B cell (primary cell): ENCODE results near the gene GTPBP6. TPM values are rescaled to one million over a fixed set of nuclear protein-coding genes. Genes with fewer than 3 reads are reported as not detected.

ENCODE experiments used
- ATAC-seq: fragments of 200-7000 bp; cut with Tn5 transposase; one replicate; pipeline ENCODE4 v1.10.0; 2021; ENCODE audit warnings: low read depth, mild to moderate bottlenecking, moderate number of reproducible peaks, moderate library complexity
- CTCF ChIA-PET: fragments of 350-600 bp; sonication (Branson Sonifier 250); formaldehyde crosslinking; loops from one replicate; lab custom pipeline; 2021; ENCODE audit warnings: antibody characterized with exemption, inconsistent platforms; lab: Charles Lee
- POLR2A ChIA-PET: fragments of 350-600 bp; sonication (Branson Sonifier 250); formaldehyde crosslinking; loops from one replicate; lab custom pipeline; 2021; ENCODE audit warnings: antibody characterized with exemption; lab: Charles Lee
- DNase-seq: peaks from one replicate; pipeline ENCODE4 v3.0.0; 2013
- H2AFZ ChIP-seq: 2 replicates; pipeline ENCODE4 v1.6.1; 2012; ENCODE audit warnings: mild to moderate bottlenecking, low read depth, low read length; ENCODE audit not compliant: insufficient read depth, poor library complexity, severe bottlenecking
- H3K27ac ChIP-seq, 2 donors: 1 replicate in 1 of 2; 2 replicates in 1 of 2; pipeline ENCODE4 v1.5.1; 2012 to 2013; ENCODE audit warnings: low read length in 2 of 2, mild to moderate bottlenecking in 2 of 2, moderate library complexity in 1 of 2
- H3K27me3 ChIP-seq, 4 experiments: fragments of 200-600 bp in 1 of 4; sonication (generic) in 1 of 4; replicated peaks in 1 of 4; 1 replicate in 2 of 4; 2 replicates in 2 of 4; pipeline versions ENCODE4 v1.6.1 to v1.7.0; 2013 to 2016; ENCODE audit warnings: low read length in 3 of 4, mild to moderate bottlenecking in 2 of 4, mixed read lengths in 1 of 4, moderate library complexity in 1 of 4; ENCODE audit not compliant: insufficient read depth in 4 of 4, control insufficient read depth in 3 of 4; ENCODE audit errors: control extremely low read depth in 1 of 4
- H3K36me3 ChIP-seq, 2 experiments: replicated peaks in 1 of 2; 1 replicate in 1 of 2; 2 replicates in 1 of 2; pipeline versions ENCODE4 v1.6.1 to v1.7.1; 2013; ENCODE audit warnings: low read length in 1 of 2; ENCODE audit not compliant: insufficient read depth in 2 of 2, control insufficient read depth in 1 of 2; ENCODE audit errors: control extremely low read depth in 1 of 2, extremely low read depth in 1 of 2
- H3K4me1 ChIP-seq, 2 donors: fragments of 200-600 bp in 1 of 2; sonication (generic) in 1 of 2; 1 replicate in 1 of 2; 2 replicates in 1 of 2; pipeline versions ENCODE4 v1.5.1 to v1.6.1; 2013 to 2017; ENCODE audit warnings: low read length in 2 of 2; ENCODE audit not compliant: control insufficient read depth in 2 of 2, insufficient read depth in 2 of 2
- H3K4me2 ChIP-seq: replicated peaks from 2 replicates; pipeline ENCODE3; 2012; ENCODE audit warnings: mild to moderate bottlenecking, low read depth, low read length; ENCODE audit not compliant: poor library complexity, severe bottlenecking
- H3K4me3 ChIP-seq, 5 experiments: fragments of 200-600 bp in 1 of 5; sonication (generic) in 1 of 5; 1 replicate in 3 of 5; 2 replicates in 2 of 5; pipeline versions ENCODE4 v1.5.1 to v1.7.0; 2011 to 2016; ENCODE audit warnings: low read length in 4 of 5, mild to moderate bottlenecking in 4 of 5, low read depth in 2 of 5, control low read depth in 1 of 5, moderate library complexity in 1 of 5; ENCODE audit not compliant: insufficient read depth in 1 of 5; ENCODE audit errors: control extremely low read depth in 1 of 5, extremely low read depth in 1 of 5
- H3K79me2 ChIP-seq: fragments of 200-600 bp; sonication (generic); one replicate; pipeline ENCODE4 v1.6.0; 2016; ENCODE audit warnings: low read length; ENCODE audit not compliant: control insufficient read depth, insufficient read depth
- H3K9ac ChIP-seq: fragments of 200-600 bp; sonication (generic); 2 replicates; pipeline ENCODE4 v1.6.1; 2017; ENCODE audit warnings: mild to moderate bottlenecking, low read length, moderate library complexity
- H3K9me3 ChIP-seq, 3 donors: one replicate each; pipeline versions ENCODE4 v1.6.1 to v1.7.1; 2013; ENCODE audit warnings: low read length in 2 of 3; ENCODE audit not compliant: control insufficient read depth in 2 of 3, insufficient read depth in 1 of 3; ENCODE audit errors: control extremely low read depth in 1 of 3
- H4K20me1 ChIP-seq: 2 replicates; pipeline ENCODE4 v1.6.0; 2012; ENCODE audit warnings: mild to moderate bottlenecking, low read length; ENCODE audit not compliant: insufficient read depth, control insufficient read depth, poor library complexity, severe bottlenecking
- H3K27ac Mint-ChIP-seq: one replicate; pipeline ENCODE4 v1.8.0; 2021; ENCODE audit warnings: mixed read lengths
- H3K27me3 Mint-ChIP-seq: one replicate; pipeline ENCODE4 v1.8.0; 2021; ENCODE audit warnings: mixed read lengths
- H3K4me1 Mint-ChIP-seq: one replicate; pipeline ENCODE4 v1.8.0; 2021; ENCODE audit warnings: mixed read lengths
- H3K4me3 Mint-ChIP-seq: one replicate; pipeline ENCODE4 v1.8.0; 2021; ENCODE audit warnings: mixed read lengths
- H3K9me3 Mint-ChIP-seq: one replicate; pipeline ENCODE4 v1.8.0; 2022; ENCODE audit warnings: mixed read lengths; ENCODE audit not compliant: insufficient read depth
- EZH2 ChIP-seq: IDR thresholded peaks from 2 replicates; pipeline ENCODE4 v1.6.1; 2012; ENCODE audit warnings: borderline replicate concordance, low read depth, mild to moderate bottlenecking, moderate library complexity, low read length; ENCODE audit not compliant: insufficient read depth, poor library complexity, severe bottlenecking
- WGBS: methylation state at CpG from one replicate; pipeline ENCODE4 v1.1.5; 2013; ENCODE audit warnings: missing lambda C conversion rate; ENCODE audit not compliant: insufficient coverage; 5-methylcytosine and 5-hydroxymethylcytosine counted together
- intact Hi-C: fragments of 100-400 bp; cut with micrococcal nuclease; formaldehyde crosslinking; loops from one replicate; pipeline ENCODE4 v1.10.0; 2022
- polyA plus RNA-seq: library from polyadenylated mRNA; depleted of rRNA; stranded (reverse); fragments of >200 nt; gene quantifications from 2 replicates; pipeline ENCODE4 v1.2.3, GENCODE V29; 2012
- total RNA-seq, 2 donors: library from RNA; stranded (reverse); fragments of 120-200 nt in 1 of 2; gene quantifications; 1 replicate in 1 of 2; 2 replicates in 1 of 2; pipeline versions ENCODE4 v1.2.3 to v1.2.4, GENCODE V29; 2013 to 2022
- TF ChIP-seq, protein P1 (sequence below): fragments of 200-600 bp; IDR thresholded peaks from one replicate; pipeline ENCODE4 v1.8.0; 2022; ENCODE audit warnings: antibody characterized with exemption, mild to moderate bottlenecking

GTPBP6 gene
- total and polyA plus RNA-seq, 2 donors (not counting 1 experiment from before 2014, with no cell fraction given): 72.9 to 82.9 TPM

DNA sequence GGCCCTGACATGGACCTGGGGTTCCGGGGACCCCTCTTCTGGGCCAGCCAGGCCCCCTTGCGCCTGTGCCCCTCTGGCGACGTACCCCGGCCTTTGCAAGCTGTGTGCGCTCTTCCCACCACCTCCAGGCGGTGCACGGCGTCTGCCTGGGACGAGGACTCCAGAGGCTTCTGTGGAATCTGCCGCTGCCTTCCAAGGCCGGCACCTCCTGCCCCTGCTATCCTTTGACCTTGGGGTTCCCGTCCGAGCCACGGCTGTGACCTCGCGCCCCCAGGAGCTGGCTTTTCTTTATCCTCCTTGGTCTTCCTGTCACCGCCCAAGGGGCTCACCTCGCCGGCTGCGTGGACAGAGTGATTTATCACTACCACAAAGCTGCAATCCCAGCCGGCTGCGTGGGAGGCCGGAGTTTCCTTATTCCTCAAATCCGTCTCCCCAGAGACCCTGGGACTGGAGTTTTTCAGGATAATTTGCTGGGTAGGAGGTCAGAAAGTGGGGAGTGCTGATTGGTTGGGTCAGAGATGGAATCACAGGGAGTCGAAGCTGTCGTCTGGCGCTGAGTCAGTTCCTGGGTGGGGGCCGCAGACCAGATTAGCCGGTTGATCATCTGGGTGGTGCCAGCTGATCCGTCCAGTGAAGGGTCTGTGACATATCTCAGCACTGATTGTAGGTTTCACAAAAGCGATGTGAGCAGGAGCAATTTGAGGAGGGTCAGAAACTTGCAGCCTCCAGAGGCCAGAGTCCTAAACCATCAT lies 57.3 kb downstream of the GTPBP6 start:
- Mint-ChIP-seq H3K4me3 (no peak overlapping the region), H3K4me1 (peaks cover 2% of the 10 kb centered on the region), H3K9me3 (no peaks in the 10 kb centered on the region), H3K27me3 (no peaks in the 10 kb centered on the region), H3K27ac (no peak overlapping the region)
- POLR2A ChIA-PET: no interaction called here
- Histone ChIP-seq H4K20me1 (no peaks in the 10 kb centered on the region), H3K27me3 (no peaks in the 10 kb centered on the region), H3K9ac (no peak overlapping the region), H3K36me3 (no peaks in the 10 kb centered on the region), H3K4me1 (no peaks in the 10 kb centered on the region), H3K9me3 (peaks cover 0 to 8% (median 0%) of the 10 kb centered on the region in 3 donors), H3K27ac (no peak overlapping the region), H3K79me2 (no peaks in the 10 kb centered on the region), H2AFZ (no peak overlapping the region), H3K4me3 (no peak overlapping the region), H3K4me2 (no peak overlapping the region)
- CTCF ChIA-PET: no interaction called here
- intact Hi-C loops: no loop called here
- no peak for DNase-seq
- no peak for ATAC-seq
- TF ChIP-seq EZH2: no peak
- TF ChIP-seq, protein P1, sequence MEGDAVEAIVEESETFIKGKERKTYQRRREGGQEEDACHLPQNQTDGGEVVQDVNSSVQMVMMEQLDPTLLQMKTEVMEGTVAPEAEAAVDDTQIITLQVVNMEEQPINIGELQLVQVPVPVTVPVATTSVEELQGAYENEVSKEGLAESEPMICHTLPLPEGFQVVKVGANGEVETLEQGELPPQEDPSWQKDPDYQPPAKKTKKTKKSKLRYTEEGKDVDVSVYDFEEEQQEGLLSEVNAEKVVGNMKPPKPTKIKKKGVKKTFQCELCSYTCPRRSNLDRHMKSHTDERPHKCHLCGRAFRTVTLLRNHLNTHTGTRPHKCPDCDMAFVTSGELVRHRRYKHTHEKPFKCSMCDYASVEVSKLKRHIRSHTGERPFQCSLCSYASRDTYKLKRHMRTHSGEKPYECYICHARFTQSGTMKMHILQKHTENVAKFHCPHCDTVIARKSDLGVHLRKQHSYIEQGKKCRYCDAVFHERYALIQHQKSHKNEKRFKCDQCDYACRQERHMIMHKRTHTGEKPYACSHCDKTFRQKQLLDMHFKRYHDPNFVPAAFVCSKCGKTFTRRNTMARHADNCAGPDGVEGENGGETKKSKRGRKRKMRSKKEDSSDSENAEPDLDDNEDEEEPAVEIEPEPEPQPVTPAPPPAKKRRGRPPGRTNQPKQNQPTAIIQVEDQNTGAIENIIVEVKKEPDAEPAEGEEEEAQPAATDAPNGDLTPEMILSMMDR: no peak
- 87% methylated on average over 24 of the region's 32 CpGs for WGBS

DNA sequence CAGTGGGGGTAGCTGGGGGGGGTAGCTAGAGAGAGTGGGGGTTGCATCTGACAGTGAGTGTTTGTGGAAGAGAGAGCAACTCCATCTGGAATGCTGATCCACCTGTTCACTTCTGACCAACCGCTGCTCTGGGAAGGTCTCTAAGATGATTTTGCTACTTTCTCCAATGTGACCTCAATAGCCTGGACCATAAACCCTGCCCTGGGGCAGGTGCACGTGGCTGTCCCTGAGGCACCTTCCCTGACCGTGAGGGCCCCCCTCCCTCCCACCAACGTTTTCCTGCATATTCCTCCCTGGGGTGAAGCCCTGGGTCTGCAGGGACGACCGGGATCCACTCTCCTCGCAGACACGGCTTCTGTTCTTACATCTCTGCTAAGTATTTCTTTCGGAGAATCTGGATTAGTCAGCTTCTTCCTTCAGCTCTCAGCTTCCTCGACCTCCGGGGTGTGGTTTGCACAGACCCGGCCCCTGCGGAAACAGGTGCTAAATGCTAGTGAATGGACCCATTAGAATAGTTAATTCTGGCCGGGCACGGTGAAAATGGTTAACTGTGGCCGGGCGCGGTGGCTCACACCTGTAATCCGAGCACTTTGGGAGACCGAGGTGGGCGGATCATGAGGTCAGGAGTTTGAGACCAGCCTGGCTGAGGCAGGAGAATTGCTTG lies 58.8 kb downstream of the GTPBP6 start:
- no peak overlapping the region for H2AFZ ChIP-seq
- POLR2A ChIA-PET: no interaction called here
- CTCF ChIA-PET: no interaction called here
- no peak for DNase-seq
- H3K4me3 ChIP-seq: no peak overlapping the region
- no peak for ATAC-seq
- H3K9me3 ChIP-seq: peaks cover 0 to 15% (median 0%) of the 10 kb centered on the region in 3 donors
- Mint-ChIP-seq H3K27ac (no peak overlapping the region), H3K4me1 (peaks cover 2% of the 10 kb centered on the region), H3K9me3 (no peaks in the 10 kb centered on the region), H3K27me3 (no peaks in the 10 kb centered on the region), H3K4me3 (peak overlapping the region; percentile 55)
- H3K36me3 ChIP-seq: no peaks in the 10 kb centered on the region
- H3K4me2 ChIP-seq: no peak overlapping the region
- intact Hi-C loops: no loop called here
- no peak overlapping the region for H3K27ac ChIP-seq
- H3K4me1 ChIP-seq: no peaks in the 10 kb centered on the region
- no peaks in the 10 kb centered on the region for H4K20me1 ChIP-seq
- H3K27me3 ChIP-seq: no peaks in the 10 kb centered on the region
- H3K9ac ChIP-seq: no peak overlapping the region
- H3K79me2 ChIP-seq: no peaks in the 10 kb centered on the region
- WGBS: 79% methylated on average over 13 of the region's 21 CpGs
- no peak for TF ChIP-seq EZH2
- TF ChIP-seq, protein P1: no peak
